Measurements from ENCODE around the gene EIF2D.
A peak's percentile ranks its signal among the peaks of the same experiment; 100 is the strongest.

EIF2D gene, protein sequence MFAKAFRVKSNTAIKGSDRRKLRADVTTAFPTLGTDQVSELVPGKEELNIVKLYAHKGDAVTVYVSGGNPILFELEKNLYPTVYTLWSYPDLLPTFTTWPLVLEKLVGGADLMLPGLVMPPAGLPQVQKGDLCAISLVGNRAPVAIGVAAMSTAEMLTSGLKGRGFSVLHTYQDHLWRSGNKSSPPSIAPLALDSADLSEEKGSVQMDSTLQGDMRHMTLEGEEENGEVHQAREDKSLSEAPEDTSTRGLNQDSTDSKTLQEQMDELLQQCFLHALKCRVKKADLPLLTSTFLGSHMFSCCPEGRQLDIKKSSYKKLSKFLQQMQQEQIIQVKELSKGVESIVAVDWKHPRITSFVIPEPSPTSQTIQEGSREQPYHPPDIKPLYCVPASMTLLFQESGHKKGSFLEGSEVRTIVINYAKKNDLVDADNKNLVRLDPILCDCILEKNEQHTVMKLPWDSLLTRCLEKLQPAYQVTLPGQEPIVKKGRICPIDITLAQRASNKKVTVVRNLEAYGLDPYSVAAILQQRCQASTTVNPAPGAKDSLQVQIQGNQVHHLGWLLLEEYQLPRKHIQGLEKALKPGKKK

GRCh38 chr1:206612129-206612876, at the start of gene EIF2D:
EIF2D (minus strand) TSS chr1:206612465; CDS start chr1:206612342, 123 bp downstream.
- Histone ChIP-seq H3K27me3 (ENCODE audit: low read depth) (no peaks in the 10 kb centered on the region), H3K4me1 (peaks cover 5% of the 10 kb centered on the region), H3K36me3 (replicated peaks) (peaks cover 13% of the 10 kb centered on the region), H3K9me3 (no peaks in the 10 kb centered on the region), H3K4me3 (peak within 1 kb of the TSS; percentile 82)
- in situ Hi-C loops (cut with MboI; ENCODE audit: low sequenced_read_pairs), result no loop called here
- peak; percentile 90 to 96 for DNase-seq (ENCODE audit: low spot score in 2 of 2)

DNA sequence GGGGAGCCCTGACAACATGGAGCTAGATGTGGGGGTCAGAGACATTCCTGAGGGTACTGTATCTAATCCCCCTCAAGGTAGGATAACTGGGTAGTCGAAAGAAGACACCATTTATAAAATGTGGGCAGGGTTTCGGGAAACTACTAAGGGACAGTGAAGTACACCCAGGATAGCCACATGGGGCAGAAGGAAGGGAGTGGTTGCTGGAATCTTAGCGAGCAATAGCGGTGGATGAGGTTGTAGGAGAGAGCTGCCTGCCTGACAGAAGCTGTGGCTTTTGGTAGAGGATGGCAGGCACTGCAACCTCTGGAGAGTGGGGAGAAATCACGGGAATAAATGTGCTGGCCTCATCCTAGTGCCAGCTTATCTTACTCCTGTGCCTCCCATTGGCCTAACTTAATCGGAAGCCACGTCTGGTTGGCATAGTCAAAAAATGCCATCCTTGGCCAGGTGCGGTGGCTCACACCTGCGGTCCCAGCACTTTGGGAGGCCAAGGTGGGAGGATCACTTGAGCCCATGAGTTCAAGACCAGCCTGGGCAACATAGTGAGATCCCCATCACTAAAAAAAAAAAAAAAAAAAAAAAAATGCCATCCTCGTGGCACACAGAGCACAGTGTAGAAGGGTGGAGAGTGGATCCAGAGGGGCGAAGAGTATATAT, 49.0 kb upstream of the EIF2D start:
- Histone ChIP-seq H3K4me3 (no peak overlapping the region), H3K9me3 (no peaks in the 10 kb centered on the region), H3K27me3 (ENCODE audit: low read depth) (peaks cover 34% of the 10 kb centered on the region), H3K36me3 (replicated peaks) (no peaks in the 10 kb centered on the region), H3K4me1 (peaks cover 4% of the 10 kb centered on the region; the same call in 1 of the 2 replicates)
- in situ Hi-C loops (cut with MboI; ENCODE audit: low sequenced_read_pairs), result loop anchor here (5.0 kb wide), 1 partner anchor 174 kb away; no protein-coding TSS in a partner anchor
- DNase-seq (ENCODE audit: low spot score in 2 of 2), result no peak

GRCh38 chr1:206660136-206660535, 47.9 kb upstream of the EIF2D start:
- H3K27me3 ChIP-seq (ENCODE audit: low read depth), result peaks cover 24% of the 10 kb centered on the region
- DNase-seq (ENCODE audit: low spot score in 2 of 2), result no peak

DNA sequence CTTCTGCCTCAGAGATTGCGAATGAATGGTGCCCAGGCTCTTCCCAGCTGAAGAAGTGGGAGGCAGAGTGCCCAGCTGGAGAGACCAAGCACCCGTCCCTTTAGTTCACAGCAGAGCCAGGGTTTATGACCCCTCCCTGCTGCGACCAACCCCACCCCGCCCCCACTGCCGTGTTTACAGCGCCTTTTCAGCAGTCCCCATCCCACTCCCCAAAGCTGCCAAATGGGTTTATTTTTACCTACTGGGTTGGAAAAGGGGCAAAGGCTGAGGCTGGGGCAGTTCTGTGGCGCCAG, 46.7 kb upstream of the EIF2D start:
- in situ Hi-C loops (cut with MboI; ENCODE audit: low sequenced_read_pairs), result no loop called here
- DNase-seq (ENCODE audit: low spot score in 2 of 2), result no peak
- Histone ChIP-seq H3K27me3 (ENCODE audit: low read depth) (peaks cover 14% of the 10 kb centered on the region), H3K9me3 (no peaks in the 10 kb centered on the region), H3K4me3 (no peak overlapping the region), H3K36me3 (replicated peaks) (no peaks in the 10 kb centered on the region), H3K4me1 (peaks cover 4% of the 10 kb centered on the region; the same call in 1 of the 2 replicates)

More at GRCh38 chr1:206660136-206660535, 47.9 kb upstream of the EIF2D start:
- peaks cover 4% of the 10 kb centered on the region; the same call in 1 of the 2 replicates for H3K4me1 ChIP-seq
- in situ Hi-C loops (cut with MboI; ENCODE audit: low sequenced_read_pairs), result loop anchor here (5.0 kb wide), 1 partner anchor 173 kb away; no protein-coding TSS in a partner anchor
- no peaks in the 10 kb centered on the region for H3K9me3 ChIP-seq
- no peak overlapping the region for H3K4me3 ChIP-seq
- no peaks in the 10 kb centered on the region for H3K36me3 ChIP-seq (replicated peaks)

GRCh38 chr1:206658264-206658980, 46.2 kb upstream of the EIF2D start:
- DNase-seq (ENCODE audit: low spot score in 2 of 2), result peak; percentile 25 to 70
- peaks cover 9% of the 10 kb centered on the region for H3K27me3 ChIP-seq (ENCODE audit: low read depth)
- H3K36me3 ChIP-seq (replicated peaks), result no peaks in the 10 kb centered on the region
- H3K4me3 ChIP-seq, result no peak overlapping the region
- H3K4me1 ChIP-seq, result 0 out of 2 replicates have a peak, but pooled peaks cover 4% of the 10 kb centered on the region
- H3K9me3 ChIP-seq, result no peaks in the 10 kb centered on the region
- in situ Hi-C loops (cut with MboI; ENCODE audit: low sequenced_read_pairs), result no loop called here

GRCh38 chr1:206657751-206658150, 45.5 kb upstream of the EIF2D start:
- Histone ChIP-seq H3K27me3 (ENCODE audit: low read depth) (peaks cover 4% of the 10 kb centered on the region), H3K36me3 (replicated peaks) (no peaks in the 10 kb centered on the region), H3K4me1 (0 out of 2 replicates have a peak, but pooled peaks cover 4% of the 10 kb centered on the region), H3K4me3 (no peak overlapping the region), H3K9me3 (no peaks in the 10 kb centered on the region)
- no peak for DNase-seq (ENCODE audit: low spot score in 2 of 2)
- in situ Hi-C loops (cut with MboI; ENCODE audit: low sequenced_read_pairs), result no loop called here

DNA sequence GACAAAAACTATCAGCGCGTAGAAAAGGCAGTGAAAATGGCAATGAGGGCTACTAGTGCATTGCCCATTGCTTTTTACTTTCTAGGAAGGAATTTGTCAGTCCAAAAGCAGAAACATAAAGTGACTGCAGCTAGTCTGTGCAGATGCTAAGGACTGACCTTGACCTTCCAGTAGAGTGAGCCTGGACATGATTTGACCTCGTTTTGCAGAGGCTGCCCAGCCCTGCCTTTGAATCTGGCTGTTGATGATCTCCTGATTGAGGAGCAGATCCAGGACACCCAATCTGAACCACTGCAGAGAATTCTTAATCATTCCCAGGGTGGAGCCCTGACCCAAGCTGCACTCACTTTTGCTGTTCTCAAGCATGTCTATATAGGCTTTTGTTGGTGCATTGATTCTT, 44.7 kb upstream of the EIF2D start:
- Histone ChIP-seq H3K9me3 (no peaks in the 10 kb centered on the region), H3K27me3 (ENCODE audit: low read depth) (no peaks in the 10 kb centered on the region), H3K4me1 (0 out of 2 replicates have a peak, but pooled peaks cover 4% of the 10 kb centered on the region), H3K36me3 (replicated peaks) (no peaks in the 10 kb centered on the region), H3K4me3 (no peak overlapping the region)
- in situ Hi-C loops (cut with MboI; ENCODE audit: low sequenced_read_pairs), result no loop called here
- no peak for DNase-seq (ENCODE audit: low spot score in 2 of 2)

DNA sequence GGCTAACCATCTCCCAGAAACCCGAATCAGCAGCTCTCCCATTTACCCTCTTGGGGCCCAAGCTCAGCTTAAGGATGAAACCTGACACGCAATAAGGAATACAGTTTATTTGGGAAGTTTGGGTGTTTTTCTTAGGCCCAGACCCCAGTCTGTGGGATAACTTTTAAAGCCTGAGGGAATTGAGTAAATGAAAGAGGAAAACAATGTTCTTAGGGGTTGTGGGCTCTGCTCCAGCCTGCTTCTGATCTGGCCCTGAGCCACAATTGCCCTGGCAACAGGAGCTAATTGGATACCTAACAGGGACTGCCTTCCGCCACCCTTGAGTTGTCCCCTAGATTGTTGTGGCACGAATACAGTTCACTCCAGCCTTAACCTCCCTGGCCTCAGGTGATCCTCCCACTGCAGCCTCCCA, 43.2 kb upstream of the EIF2D start:
- DNase-seq (ENCODE audit: low spot score in 2 of 2), result no peak
- Histone ChIP-seq H3K4me1 (0 out of 2 replicates have a peak, but pooled peaks cover 4% of the 10 kb centered on the region), H3K36me3 (replicated peaks) (no peaks in the 10 kb centered on the region; the same call in 1 of the 2 replicates), H3K4me3 (no peak overlapping the region), H3K9me3 (no peaks in the 10 kb centered on the region), H3K27me3 (ENCODE audit: low read depth) (no peaks in the 10 kb centered on the region)
- in situ Hi-C loops (cut with MboI; ENCODE audit: low sequenced_read_pairs), result no loop called here

DNA sequence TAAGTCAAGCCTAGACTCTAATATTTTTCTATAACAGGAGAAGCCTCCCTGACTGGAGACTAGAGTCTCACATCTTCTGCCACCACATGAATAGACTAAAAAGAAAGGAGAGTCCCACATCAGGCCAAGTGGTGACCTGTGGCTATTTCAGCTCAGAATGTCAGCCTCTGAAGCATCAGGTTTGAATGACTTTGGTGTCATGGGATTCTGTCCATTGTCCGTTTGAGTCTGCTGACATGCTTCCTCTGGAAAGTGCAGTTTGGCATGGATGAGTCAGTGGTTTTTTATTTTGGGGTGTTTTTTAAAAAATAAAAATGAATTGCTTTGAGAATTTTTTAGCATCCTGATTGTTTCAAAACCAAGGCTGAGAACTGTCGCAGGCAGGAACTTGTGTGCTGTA, 42.6 kb upstream of the EIF2D start:
- DNase-seq (ENCODE audit: low spot score in 2 of 2), result no peak
- H3K4me1 ChIP-seq, result 0 out of 2 replicates have a peak, but pooled peaks cover 4% of the 10 kb centered on the region
- no peaks in the 10 kb centered on the region for H3K27me3 ChIP-seq (ENCODE audit: low read depth)
- no peaks in the 10 kb centered on the region for H3K9me3 ChIP-seq
- in situ Hi-C loops (cut with MboI; ENCODE audit: low sequenced_read_pairs), result no loop called here
- H3K36me3 ChIP-seq (replicated peaks), result no peaks in the 10 kb centered on the region; the same call in 1 of the 2 replicates
- H3K4me3 ChIP-seq, result no peak overlapping the region

DNA sequence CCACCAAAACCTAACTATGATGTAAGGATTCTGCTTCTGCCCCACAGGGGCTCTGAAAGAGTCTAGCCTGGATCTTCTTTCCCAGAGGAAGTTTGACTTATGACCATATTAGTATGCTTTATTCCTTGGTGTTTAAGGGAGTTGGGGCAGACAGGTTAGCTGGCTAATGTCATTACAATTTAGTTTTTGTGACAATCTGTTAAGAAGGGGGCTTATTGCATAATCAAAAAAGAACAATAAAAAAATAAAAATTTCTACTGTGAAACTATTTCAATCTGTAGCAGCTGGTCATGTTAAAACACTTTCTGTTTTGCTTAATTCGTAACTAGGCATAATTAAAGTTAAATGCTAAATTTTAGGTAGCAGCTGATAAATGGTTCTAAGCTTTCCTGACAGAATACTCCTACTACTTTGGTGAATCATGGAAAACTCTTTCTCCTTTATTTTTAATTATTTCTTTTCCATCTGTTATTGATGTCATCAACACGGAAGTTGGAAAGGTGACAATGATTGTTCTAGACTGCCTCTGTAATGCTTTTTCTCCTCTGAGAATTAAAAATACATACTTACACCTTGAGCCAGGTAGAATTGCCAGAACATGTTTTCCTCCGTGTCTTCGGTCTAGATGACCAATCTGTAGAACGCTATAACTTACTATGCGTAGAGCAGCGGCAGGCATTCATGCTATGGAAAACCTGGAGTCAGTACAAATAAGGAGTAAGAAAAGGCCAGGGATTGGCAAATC, 41.6 kb upstream of the EIF2D start:
- no peak for DNase-seq (ENCODE audit: low spot score in 2 of 2)
- Histone ChIP-seq H3K27me3 (ENCODE audit: low read depth) (no peaks in the 10 kb centered on the region), H3K9me3 (no peaks in the 10 kb centered on the region), H3K4me3 (no peak overlapping the region), H3K36me3 (replicated peaks) (peaks cover under 1% of the 10 kb centered on the region; the same call in 1 of the 2 replicates), H3K4me1 (0 out of 2 replicates have a peak, but pooled peaks cover 4% of the 10 kb centered on the region)
- in situ Hi-C loops (cut with MboI; ENCODE audit: low sequenced_read_pairs), result no loop called here

DNA sequence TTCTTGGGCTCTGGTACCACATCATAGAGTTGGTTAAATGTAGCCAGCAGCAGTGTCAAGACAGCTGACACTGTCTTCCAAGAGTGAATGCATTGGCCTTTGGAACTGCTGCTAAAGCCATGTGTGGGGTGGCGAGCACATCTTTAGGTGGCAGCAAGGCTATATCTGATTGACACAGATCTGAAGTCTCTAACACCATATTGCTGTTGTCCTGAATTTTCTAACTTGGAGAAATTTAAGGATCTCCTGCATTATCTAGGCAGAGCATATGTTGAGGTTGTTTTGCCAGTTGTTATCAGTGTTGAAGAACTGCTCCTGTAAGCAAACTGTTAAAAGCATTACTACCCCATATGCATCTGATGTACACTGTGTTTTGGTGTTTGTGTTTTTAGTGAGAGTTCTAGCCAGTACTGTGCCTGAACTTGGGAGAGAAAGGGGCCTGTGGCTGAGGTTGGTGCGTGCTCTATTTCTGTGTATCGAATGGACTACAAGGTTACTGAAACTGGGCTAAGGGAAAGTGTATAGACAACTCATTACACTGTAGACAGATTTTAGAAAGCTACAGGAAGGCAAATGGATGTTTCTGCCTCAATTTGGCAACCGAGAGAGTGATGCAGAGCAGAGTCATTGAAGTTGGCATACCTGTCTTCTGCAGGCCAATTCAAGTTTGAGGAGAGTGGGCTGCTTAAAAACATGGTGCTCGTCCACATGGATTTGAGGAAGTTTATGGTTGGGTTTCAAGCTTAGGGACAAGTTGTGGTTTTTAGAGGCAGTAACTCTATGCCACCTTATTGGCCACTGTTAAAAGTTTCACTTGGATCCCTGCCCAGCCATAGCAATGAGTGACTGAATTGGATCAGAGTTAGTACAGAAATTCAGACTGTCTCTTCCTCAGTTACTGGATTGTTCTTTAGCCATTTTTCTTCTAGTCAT, 40.0 kb upstream of the EIF2D start:
- no peaks in the 10 kb centered on the region for H3K27me3 ChIP-seq (ENCODE audit: low read depth)
- in situ Hi-C loops (cut with MboI; ENCODE audit: low sequenced_read_pairs), result no loop called here
- H3K36me3 ChIP-seq (replicated peaks), result peaks cover 7% of the 10 kb centered on the region; the same call in 1 of the 2 replicates
- no peaks in the 10 kb centered on the region for H3K9me3 ChIP-seq
- no peak overlapping the region for H3K4me3 ChIP-seq
- DNase-seq (ENCODE audit: low spot score in 2 of 2), result no peak
- no peaks in the 10 kb centered on the region for H3K4me1 ChIP-seq
